Stomach (tissue), 9 donors: Measurements from ENCODE around the gene FAM168B. TPM values are rescaled to one million over a fixed set of nuclear protein-coding genes. Genes with fewer than 3 reads are reported as not detected.

ENCODE experiments used
- DNase-seq, 2 donors: peaks; one replicate each; pipeline versions ENCODE4 v3.0.0 to v3.0.0-alpha.2; 2013 to 2019
- H3K27ac ChIP-seq, 5 donors: fragments of 200-600 bp in 4 of 5; sonication (generic) in 4 of 5; one replicate each; pipeline ENCODE4 v1.5.1; 2013 to 2019; ENCODE audit warnings: mild to moderate bottlenecking in 1 of 5, moderate library complexity in 1 of 5
- H3K27me3 ChIP-seq, 3 donors: fragments of 200-600 bp; sonication (generic); one replicate each; pipeline ENCODE4 v1.5.1; 2017 to 2019; ENCODE audit warnings: mixed run types in 1 of 3
- H3K36me3 ChIP-seq, 4 donors: fragments of 200-600 bp; sonication (generic); 1 replicate in 3 of 4; 2 replicates in 1 of 4; pipeline ENCODE4 v1.5.1; 2016 to 2019
- H3K4me1 ChIP-seq, 4 donors: fragments of 200-600 bp; sonication (generic); one replicate each; pipeline ENCODE4 v1.5.1; 2016 to 2019
- H3K4me3 ChIP-seq, 4 donors: fragments of 200-600 bp; sonication (generic) in 3 of 4; one replicate each; pipeline ENCODE4 v1.5.1; 2016 to 2019; ENCODE audit warnings: mild to moderate bottlenecking in 1 of 4
- H3K9me3 ChIP-seq, 4 donors: fragments of 200-600 bp; sonication (generic); one replicate each; pipeline ENCODE4 v1.5.1; 2016 to 2019
- EP300 ChIP-seq: sonication (generic); formaldehyde crosslinking; IDR thresholded peaks from one replicate; pipeline ENCODE4 v1.6.1; 2017; ENCODE audit warnings: antibody characterized with exemption
- POLR2A ChIP-seq, 4 donors: fragments of 450-650 bp; IDR thresholded peaks; one replicate each; pipeline ENCODE4 v1.6.1; 2016; ENCODE audit warnings: antibody characterized with exemption in 4 of 4, control low read depth in 2 of 4, mild to moderate bottlenecking in 1 of 4, moderate library complexity in 1 of 4
- POLR2AphosphoS5 ChIP-seq, 3 donors: sonication (generic); formaldehyde crosslinking; IDR thresholded peaks; one replicate each; pipeline ENCODE4 v1.6.1; 2016; ENCODE audit warnings: antibody characterized with exemption in 3 of 3
- WGBS, 5 donors: extraction: QIAGEN DNeasy Blood & Tissue Kit in 3 of 5; methylation state at CpG; one replicate each; pipeline versions ENCODE4 v1.1.5 to v1.1.7; 2013 to 2018; 5-methylcytosine and 5-hydroxymethylcytosine counted together
- intact Hi-C: fragments of 100-400 bp; cut with DNase I; formaldehyde crosslinking; loops from one replicate; pipeline ENCODE4 v1.15.1; 2023; ENCODE audit warnings: low total_unique reads
- polyA plus RNA-seq, 3 donors: library from polyadenylated mRNA; stranded (reverse); fragments of 200-250 nt; gene quantifications; one replicate each; pipeline ENCODE4 v1.2.3, GENCODE V29; 2013
- total RNA-seq, 5 donors: library from RNA; depleted of rRNA; stranded (reverse); fragments of >200 nt; gene quantifications; one replicate each; pipeline versions ENCODE4 v1.1.0 to v1.2.3, GENCODE V29; 2014 to 2016
- TF ChIP-seq, protein P1 (sequence below), 7 experiments: fragments of 450-650 bp in 4 of 7; fragments of 200-600 bp in 3 of 7; sonication (generic) in 3 of 7; IDR thresholded peaks; one replicate each; pipeline ENCODE4 v1.5.1; 2016 to 2019; ENCODE audit warnings: antibody characterized with exemption in 7 of 7, control low read depth in 2 of 7, mild to moderate bottlenecking in 1 of 7
- donor health status: healthy with polysubstance abuse.
- donor health status: Bipolar disorder and iron deficiency.
- donor health status: healthy.

Gene FAM168B
- total and polyA plus RNA-seq, 8 donors, result 8.2 to 103 (median 42.7) TPM

DNA sequence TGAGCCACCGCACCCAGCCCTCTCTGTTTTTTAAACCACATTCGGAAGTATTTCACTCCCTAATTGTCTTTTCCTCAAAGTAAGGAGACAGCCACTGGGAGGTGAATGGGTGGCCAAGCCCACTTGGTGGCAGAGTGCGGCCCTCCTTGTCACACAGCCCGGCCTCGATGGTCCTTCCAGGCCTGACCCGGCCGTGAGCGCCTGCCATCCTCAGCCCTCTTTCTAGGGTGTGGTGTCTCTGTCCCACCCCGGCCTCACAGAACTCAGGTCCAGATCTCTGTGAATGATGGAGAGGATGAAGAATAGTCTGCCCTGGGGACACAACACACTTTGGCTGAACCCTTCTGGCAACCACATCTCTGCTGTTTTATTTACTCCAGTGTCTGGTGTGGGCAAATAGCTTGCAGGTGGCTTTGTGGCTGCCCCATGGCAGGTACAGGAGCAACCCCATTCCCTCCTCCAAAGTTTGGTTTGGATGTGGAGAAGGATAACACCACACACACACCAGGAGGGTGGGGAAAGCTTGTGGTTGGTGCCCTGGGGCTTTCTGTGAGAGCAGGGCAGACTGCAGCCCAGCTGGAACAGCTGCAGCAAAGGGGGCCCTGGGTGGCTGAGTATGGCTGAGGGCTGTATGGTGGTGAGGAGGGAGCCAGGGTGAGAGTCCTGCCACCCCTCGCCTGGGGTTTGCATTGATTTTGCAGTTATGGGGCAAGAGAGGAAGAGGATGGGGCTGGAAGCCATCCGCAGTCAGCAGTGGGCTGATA lies 88.6 kb downstream of the FAM168B start:
- no peaks in the 10 kb centered on the region for H3K4me1 ChIP-seq
- no peaks in the 10 kb centered on the region for H3K9me3 ChIP-seq
- no peak overlapping the region for H3K4me3 ChIP-seq
- TF ChIP-seq, protein P1, sequence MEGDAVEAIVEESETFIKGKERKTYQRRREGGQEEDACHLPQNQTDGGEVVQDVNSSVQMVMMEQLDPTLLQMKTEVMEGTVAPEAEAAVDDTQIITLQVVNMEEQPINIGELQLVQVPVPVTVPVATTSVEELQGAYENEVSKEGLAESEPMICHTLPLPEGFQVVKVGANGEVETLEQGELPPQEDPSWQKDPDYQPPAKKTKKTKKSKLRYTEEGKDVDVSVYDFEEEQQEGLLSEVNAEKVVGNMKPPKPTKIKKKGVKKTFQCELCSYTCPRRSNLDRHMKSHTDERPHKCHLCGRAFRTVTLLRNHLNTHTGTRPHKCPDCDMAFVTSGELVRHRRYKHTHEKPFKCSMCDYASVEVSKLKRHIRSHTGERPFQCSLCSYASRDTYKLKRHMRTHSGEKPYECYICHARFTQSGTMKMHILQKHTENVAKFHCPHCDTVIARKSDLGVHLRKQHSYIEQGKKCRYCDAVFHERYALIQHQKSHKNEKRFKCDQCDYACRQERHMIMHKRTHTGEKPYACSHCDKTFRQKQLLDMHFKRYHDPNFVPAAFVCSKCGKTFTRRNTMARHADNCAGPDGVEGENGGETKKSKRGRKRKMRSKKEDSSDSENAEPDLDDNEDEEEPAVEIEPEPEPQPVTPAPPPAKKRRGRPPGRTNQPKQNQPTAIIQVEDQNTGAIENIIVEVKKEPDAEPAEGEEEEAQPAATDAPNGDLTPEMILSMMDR (IDR thresholded peaks at IDR 0.05), result no peak
- TF ChIP-seq POLR2AphosphoS5 (IDR thresholded peaks at IDR 0.05) (no peak), EP300 (no peak), POLR2A (IDR thresholded peaks at IDR 0.05) (no peak)
- no peaks in the 10 kb centered on the region for H3K36me3 ChIP-seq
- DNase-seq, result no peak
- no peak overlapping the region for H3K27ac ChIP-seq
- intact Hi-C loops, result no loop called here
- peaks cover 0 to 30% (median 6%) of the 10 kb centered on the region in 3 donors for H3K27me3 ChIP-seq
- 88 to 95% (median 90%) methylated on average over 11 of the region's 11 CpGs for WGBS, 5 donors

DNA sequence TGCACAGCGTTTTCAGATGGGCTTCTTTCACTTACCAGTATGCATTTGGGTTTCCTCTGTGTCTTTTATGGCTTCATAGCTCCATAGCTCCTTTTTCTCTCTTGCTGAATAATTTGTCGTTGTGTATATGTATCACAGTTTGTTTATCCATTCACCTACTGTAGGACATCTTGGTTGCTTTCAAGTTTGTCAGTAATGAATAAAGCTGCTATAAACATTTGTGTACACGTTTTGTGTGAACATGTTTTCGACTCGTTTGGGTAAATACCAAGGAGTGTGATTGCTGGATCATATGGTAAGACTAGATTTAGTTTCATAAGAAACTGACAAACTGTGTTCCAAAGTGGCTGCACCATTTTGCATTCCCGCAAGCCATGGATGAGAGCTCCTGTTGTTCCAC lies 94.7 kb downstream of the FAM168B start:
- no peaks in the 10 kb centered on the region for H3K4me1 ChIP-seq
- WGBS, 5 donors, result 66 to 77% (median 68%) methylated on average over 6 of the region's 6 CpGs
- TF ChIP-seq, protein P1 (IDR thresholded peaks at IDR 0.05), result no peak
- TF ChIP-seq POLR2A (IDR thresholded peaks at IDR 0.05), result no peak
- TF ChIP-seq EP300, result no peak
- no peak for TF ChIP-seq POLR2AphosphoS5 (IDR thresholded peaks at IDR 0.05)

More for the DNA sequence above, 94.7 kb downstream of the FAM168B start:
- Histone ChIP-seq H3K36me3 (no peaks in the 10 kb centered on the region), H3K9me3 (no peaks in the 10 kb centered on the region), H3K27me3 (peaks cover 0 to 11% (median 0%) of the 10 kb centered on the region in 3 donors), H3K27ac (no peak overlapping the region), H3K4me3 (no peak overlapping the region)
- intact Hi-C loops, result no loop called here
- no peak for DNase-seq

Other genes with a start within 250 kb of the FAM168B start
- 100 to 1,000 TPM in 2 of 5 donors, 10 to 100 TPM in 3; 37.9 to 181 (median 64.0) TPM for gene PLEKHB2, start 11.9 kb upstream of the FAM168B start, total RNA-seq
- 10 to 100 TPM; 13.2 to 60.3 (median 46.5) TPM for gene PLEKHB2, start 11.9 kb upstream of the FAM168B start, polyA plus RNA-seq
- not detected for gene POTEE, start 116.1 kb upstream of the FAM168B start, total RNA-seq
- gene POTEE, start 116.1 kb upstream of the FAM168B start, polyA plus RNA-seq, result not detected